HG03457 (cell line): ENCODE data around the gene MGAT5B.
"Not testable (repeated sequence)": the region's sequence is repeated elsewhere in the genome, so short reads cannot be mapped to it uniquely, and the experiment has no call there.

Source experiments
- ATAC-seq: cut with Tn5 transposase; IDR thresholded peaks from one replicate; pipeline ENCODE4 v1.9.1; 2021; ENCODE audit warnings: moderate number of reproducible peaks; ENCODE audit not compliant: unreplicated experiment

MGAT5B gene

GRCh38 chr17:76868176-76868668, at the start of gene MGAT5B:
Gene MGAT5B, plus strand, starts transcription at chr17:76868404. Its CDS starts 626 bp downstream, at chr17:76869030.
- no peak for ATAC-seq

DNA sequence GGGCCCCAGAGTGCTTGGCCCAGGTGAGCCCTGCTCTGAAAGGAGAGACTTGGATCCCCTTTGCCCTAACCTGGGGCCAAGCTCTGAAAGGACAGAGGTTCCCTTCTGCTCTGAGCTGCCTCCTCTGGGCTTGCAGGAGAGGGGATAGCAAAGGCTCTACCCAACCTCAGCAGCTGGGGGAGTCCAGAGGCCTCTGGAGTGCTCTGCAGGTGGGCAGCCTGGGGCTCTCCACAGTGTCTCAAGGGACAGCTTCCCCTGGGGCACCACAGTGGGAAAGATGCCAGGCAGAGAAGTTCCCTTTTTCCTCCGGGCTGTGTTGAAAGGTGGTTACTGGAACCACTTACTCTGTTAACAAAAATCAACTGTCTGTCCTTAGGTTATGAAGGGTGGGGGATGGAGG, 48.2 kb upstream of the MGAT5B start:
- ATAC-seq, result no peak

DNA sequence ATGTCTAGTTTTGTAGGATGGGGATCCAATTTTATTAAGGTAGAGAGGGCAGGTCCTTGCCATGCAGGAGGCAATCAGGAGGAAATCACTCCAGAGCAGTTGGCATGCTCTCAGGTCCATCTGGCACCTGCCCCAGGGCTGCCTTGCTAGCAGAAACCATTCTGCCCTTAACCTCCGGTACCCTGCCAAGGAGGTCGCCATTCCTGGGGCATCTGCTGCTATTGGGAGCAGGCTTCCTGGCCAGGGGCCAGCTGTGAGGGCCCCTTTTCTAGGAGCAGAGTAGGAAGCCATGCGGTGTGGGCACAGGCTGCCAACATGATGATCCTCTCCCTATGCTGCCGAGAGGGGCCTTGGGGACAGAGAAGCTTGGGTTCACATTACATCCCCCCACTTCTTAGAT, 47.6 kb upstream of the MGAT5B start:
- no peak for ATAC-seq

GRCh38 chr17:76822184-76822778, 45.9 kb upstream of the MGAT5B start:
- no peak for ATAC-seq

- no peak for ATAC-seq
These were observed 44.1 kb upstream of the MGAT5B start for GRCh38 chr17:76824093-76824492.

- ATAC-seq, result no peak
These were observed 41.7 kb upstream of the MGAT5B start for GRCh38 chr17:76826330-76827068.

DNA sequence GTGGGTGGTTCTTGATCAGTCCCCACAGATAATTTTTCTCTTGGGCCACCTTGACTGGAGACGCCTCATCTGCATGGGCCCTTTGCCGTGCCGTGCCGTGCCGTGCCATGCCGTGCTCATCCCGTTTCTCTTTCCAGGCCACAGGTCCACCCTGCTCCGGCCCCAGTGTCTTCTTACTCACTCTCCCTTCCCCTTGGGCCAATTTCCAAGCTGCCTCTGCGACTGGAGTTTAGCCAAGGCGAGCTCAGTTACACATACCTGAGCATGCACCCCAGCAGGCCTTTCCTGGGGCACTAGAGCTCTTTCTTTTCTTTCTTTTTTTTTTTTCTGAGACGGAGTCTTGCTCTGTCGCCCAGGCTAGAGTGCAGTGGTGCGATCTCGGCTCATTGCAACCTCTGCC, 40.5 kb upstream of the MGAT5B start:
- ATAC-seq, result no peak

DNA sequence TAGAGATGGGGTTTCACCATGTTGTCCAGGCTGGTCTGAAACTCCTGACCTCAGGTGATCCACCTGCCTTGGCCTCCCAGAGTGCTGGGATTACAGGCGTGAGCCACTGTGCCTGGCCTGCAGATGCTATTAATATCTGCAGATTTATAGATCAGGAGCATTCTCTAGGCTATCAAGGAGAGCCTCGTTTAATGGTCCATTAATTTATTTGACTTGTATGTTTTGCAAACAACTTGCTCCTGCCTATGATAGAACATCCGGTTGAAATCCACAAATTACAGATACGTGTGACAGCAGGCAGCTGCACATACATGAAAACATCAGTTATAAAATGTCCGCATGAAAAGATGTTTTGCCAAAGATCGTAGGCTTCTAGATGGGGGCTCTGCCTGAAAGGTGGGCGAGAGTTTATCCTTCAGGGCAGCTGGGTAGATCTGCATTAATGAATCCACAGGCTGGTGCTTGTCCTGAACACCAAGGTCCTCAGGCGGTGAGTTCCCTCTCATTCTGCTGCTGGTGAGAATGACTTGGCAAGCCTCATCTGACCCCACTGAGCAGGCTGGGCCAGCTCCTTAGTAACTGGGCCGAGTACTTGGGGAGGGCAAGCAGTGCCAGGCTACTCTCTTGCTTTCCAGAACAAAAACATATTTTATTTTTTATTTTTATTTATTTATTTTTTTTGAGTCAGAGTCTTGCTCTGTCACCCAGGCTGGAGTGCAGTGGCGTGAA, 37.1 kb upstream of the MGAT5B start:
- ATAC-seq, result no peak

DNA sequence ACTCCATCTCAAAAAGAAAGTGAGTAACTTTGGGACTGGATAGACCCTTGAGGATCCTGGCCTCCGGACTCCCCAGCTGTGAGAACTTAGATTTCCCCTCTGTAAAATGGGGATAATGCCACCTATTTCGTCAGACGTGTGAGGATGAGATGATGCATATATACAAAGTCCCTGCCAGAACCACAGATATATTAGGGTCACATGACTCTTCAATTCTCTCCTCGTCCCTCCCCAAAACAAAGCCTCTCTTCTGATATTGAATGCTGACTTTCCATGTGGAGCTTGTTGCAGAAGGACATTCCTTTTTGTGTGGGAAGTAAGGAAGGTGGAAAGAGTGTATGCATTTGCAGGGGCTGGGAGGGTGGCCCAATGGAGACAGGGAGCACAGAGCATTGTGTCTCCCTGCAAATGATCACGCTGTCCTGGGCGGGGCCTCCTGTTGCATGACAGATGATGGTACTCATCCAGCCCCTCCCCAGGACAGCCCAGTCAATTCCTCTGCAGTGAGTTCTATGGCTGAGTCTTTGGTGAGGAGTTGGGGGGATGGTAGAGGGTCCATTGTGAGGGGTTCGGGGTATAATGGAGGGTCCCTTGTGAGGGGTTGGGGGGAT, 35.1 kb upstream of the MGAT5B start:
- no peak for ATAC-seq

DNA sequence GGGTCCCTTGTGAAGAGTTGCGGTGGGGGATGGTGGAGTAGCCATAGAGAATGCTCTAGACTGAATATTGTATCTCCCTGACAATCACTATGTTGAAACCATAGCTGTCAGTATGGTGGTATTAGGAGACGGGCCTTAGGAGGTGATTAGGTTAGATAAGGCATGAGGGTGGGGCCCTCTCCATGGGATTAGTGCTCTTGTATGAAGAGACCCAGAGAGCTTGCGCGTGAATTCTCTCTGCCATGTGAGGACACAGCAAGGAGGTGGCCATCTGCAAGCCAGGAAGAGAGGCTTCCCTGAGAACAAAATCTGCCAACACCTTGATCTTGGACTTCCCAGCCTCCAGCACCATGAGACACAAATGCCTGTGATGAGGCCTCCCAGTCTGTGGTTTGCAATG, 34.5 kb upstream of the MGAT5B start:
- no peak for ATAC-seq

DNA sequence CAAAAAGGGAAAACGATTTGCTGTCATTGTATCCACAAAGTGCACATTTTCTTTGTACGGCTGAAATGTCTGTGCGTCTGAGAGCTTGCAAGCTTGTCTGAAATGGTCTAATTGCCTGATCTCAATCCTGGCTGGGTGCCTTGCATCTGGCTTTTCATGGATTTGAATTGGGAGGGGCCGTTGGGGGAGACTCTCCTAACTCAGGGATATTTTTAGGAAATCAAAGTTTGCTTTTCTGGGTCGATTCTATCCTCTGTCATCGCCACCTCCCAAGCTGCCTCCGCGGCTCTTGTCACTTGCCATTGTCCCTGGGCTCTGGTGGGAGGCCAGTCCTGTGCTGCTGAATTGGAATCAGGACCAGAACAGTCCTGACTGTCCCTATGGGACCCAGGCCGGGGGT, 33.3 kb upstream of the MGAT5B start:
- ATAC-seq, result no peak

- ATAC-seq, result no peak
These were observed 27.8 kb upstream of the MGAT5B start for GRCh38 chr17:76840443-76840767.

DNA sequence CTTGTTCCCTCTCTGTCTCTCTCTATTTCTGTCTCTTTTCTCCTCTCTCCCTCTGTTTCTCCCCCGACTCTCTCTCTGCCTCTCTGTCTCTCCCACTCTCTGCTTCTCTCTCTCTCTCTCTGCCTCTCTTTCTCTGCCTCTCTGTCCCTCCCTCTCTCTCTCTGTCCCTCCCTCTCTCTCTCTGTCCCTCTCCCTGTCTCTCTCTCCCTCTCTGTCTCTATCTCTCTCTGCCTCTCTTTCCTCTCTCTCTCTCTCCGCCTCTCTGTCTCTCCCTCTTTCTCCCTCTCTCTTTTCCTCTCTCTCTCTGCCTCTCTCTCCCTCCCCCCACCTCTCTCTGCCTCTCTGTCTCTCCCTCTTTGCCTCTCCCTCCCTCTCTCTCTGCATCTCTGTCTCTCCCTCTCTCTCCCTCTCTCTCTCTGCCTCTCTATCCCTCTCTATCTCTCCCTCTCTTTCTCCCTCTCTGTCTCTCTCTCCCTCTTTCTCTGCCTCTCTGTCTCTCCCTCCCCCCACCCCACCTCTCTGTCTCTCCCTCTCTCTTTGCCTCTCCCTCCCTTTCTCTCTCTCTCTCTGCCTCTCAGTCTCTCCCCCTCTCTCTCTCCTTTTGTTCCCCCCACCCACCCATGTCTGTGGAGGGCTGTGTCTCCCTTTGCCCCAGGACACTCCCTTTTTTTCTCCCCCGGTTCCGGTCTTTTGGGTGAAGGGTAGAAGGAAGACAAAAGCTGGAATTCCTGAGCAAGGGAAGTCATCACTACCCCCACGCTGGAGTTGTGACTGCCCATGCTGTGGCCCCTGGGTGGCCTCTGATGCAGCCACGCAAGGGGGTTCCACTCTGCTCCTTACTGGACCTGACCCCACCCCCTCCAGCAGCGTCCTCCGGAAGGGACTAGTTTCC, 27.1 kb upstream of the MGAT5B start:
- ATAC-seq, result no peak

GRCh38 chr17:76841776-76842405, 26.3 kb upstream of the MGAT5B start:
- ATAC-seq, result no peak

- ATAC-seq, result not testable (repeated sequence)
These were observed 25.1 kb upstream of the MGAT5B start for GRCh38 chr17:76843068-76843467.

GRCh38 chr17:76843703-76844484, 24.3 kb upstream of the MGAT5B start:
- no peak for ATAC-seq

DNA sequence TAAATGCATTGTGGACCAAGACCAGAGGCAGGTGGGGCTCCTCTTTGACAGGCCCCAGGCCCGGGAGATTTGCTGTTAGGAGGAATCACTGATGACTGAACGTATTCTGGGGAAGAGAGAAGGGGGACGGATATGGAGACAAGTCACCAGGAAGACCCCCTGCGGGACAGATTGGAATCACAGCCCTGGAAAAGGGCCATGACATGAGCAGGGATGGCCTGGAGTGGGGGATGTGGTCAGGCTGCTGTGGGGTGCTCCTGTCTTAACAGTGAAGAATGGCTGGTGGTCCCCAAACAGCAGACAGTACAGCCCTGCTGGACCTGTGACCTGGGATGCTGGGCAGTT, 23.7 kb upstream of the MGAT5B start:
- no peak for ATAC-seq

- ATAC-seq, result no peak
These were observed 23.4 kb upstream of the MGAT5B start for GRCh38 chr17:76844846-76845245.

DNA sequence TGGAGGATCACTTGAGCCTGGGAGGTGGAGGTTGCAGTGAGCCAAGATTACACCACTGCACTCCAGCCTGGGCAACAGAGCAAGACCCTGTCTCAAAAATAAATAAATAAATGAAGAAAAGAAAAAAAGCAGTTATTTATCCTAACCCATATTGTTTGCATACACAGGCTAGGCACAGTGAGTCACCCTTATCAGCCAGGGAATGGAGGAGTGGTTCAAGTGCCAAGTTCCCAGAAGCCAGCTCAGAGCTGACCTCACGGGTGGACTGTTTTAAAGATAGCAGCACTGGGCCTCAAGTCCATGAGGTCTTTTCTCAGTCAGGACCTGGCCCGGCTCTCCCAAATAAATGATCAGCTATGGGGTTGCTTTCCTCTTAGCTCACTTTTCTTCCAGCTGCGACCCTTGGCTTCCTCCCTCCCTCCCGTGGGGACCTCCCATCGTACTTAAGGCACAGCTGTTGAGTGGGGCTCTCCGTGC, 22.6 kb upstream of the MGAT5B start:
- no peak for ATAC-seq
